Esophagus squamous epithelium (tissue), 4 donors: Measurements from ENCODE around the gene MAN2B1.

ENCODE experiments used
- CTCF ChIP-seq, 6 experiments: fragments of 450-650 bp in 4 of 6; fragments of 200-600 bp in 2 of 6; sonication (generic) in 2 of 6; IDR thresholded peaks; one replicate each; pipeline ENCODE4 v1.5.1; 2016 to 2019; ENCODE audit warnings: antibody characterized with exemption in 6 of 6, mild to moderate bottlenecking in 4 of 6, moderate library complexity in 4 of 6
- POLR2A ChIP-seq, 4 donors: fragments of 450-650 bp; IDR thresholded peaks; one replicate each; pipeline ENCODE4 v1.6.1; 2017; ENCODE audit warnings: antibody characterized with exemption in 4 of 4, mild to moderate bottlenecking in 4 of 4, moderate library complexity in 3 of 4

- TF ChIP-seq CTCF (IDR thresholded peaks at IDR 0.05) (no peak), POLR2A (IDR thresholded peaks at IDR 0.05) (no peak)
Observed at GRCh38 chr19:12685831-12686230, 19.3 kb upstream of the MAN2B1 start.
